Uterus (tissue), 4 donors: ENCODE results near the gene VPS52. TPM values are rescaled to one million over a fixed set of nuclear protein-coding genes. Genes with fewer than 3 reads are reported as not detected.
A peak's percentile ranks its signal among the peaks of the same experiment; 100 is the strongest.

Experiments
- DNase-seq, 2 donors: peaks; one replicate each; pipeline ENCODE4 v3.0.0-alpha.2; 2019 to 2020
- H3K27ac ChIP-seq, 2 donors: fragments of 200-600 bp; sonication (generic); 1 replicate in 1 of 2; 2 replicates in 1 of 2; pipeline ENCODE4 v1.5.1; 2016 to 2018
- H3K27me3 ChIP-seq, 2 donors: fragments of 200-600 bp; sonication (generic); one replicate each; pipeline ENCODE4 v1.5.1; 2018 to 2019; ENCODE audit warnings: control low read depth in 1 of 2
- H3K36me3 ChIP-seq, 2 donors: fragments of 200-600 bp; sonication (generic); one replicate each; pipeline ENCODE4 v1.5.1; 2019; ENCODE audit warnings: control low read depth in 1 of 2
- H3K4me1 ChIP-seq, 2 donors: fragments of 200-600 bp; sonication (generic); one replicate each; pipeline ENCODE4 v1.5.1; 2018 to 2019; ENCODE audit warnings: control low read depth in 1 of 2
- H3K4me3 ChIP-seq, 2 donors: fragments of 200-600 bp; sonication (generic); 1 replicate in 1 of 2; 2 replicates in 1 of 2; pipeline ENCODE4 v1.5.1; 2018 to 2019; ENCODE audit warnings: mild to moderate bottlenecking in 1 of 2
- H3K9me3 ChIP-seq, 2 donors: fragments of 200-600 bp; sonication (generic); one replicate each; pipeline ENCODE4 v1.5.1; 2019; ENCODE audit warnings: control low read depth in 1 of 2
- POLR2A ChIP-seq, 2 donors: fragments of 450-650 bp; IDR thresholded peaks; one replicate each; pipeline ENCODE4 v1.6.1; 2016; ENCODE audit warnings: antibody characterized with exemption in 2 of 2, mild to moderate bottlenecking in 1 of 2, moderate library complexity in 1 of 2
- intact Hi-C: fragments of 100-400 bp; cut with DNase I; formaldehyde crosslinking; loops from one replicate; pipeline ENCODE4 v1.15.1; 2023; ENCODE audit warnings: low total_unique reads
- total RNA-seq, 4 donors: library from RNA; depleted of rRNA in 3 of 4; stranded (reverse); fragments of >200 nt in 3 of 4; gene quantifications; one replicate each; pipeline versions ENCODE4 v1.1.0 to v1.2.4, GENCODE V29; 2014 to 2023
- TF ChIP-seq, protein P1 (sequence below), 4 experiments: fragments of 200-600 bp in 2 of 4; fragments of 450-650 bp in 2 of 4; sonication (generic) in 2 of 4; IDR thresholded peaks; one replicate each; pipeline ENCODE4 v1.5.1; 2016 to 2019; ENCODE audit warnings: antibody characterized with exemption in 4 of 4, mild to moderate bottlenecking in 2 of 4, moderate library complexity in 1 of 4
- donor health status: DM: yes; HTN: yes; CAD: no.

VPS52 gene
- total RNA-seq, 4 donors from 2014 or later, result 12.8 to 58.4 (median 37.5) TPM

DNA sequence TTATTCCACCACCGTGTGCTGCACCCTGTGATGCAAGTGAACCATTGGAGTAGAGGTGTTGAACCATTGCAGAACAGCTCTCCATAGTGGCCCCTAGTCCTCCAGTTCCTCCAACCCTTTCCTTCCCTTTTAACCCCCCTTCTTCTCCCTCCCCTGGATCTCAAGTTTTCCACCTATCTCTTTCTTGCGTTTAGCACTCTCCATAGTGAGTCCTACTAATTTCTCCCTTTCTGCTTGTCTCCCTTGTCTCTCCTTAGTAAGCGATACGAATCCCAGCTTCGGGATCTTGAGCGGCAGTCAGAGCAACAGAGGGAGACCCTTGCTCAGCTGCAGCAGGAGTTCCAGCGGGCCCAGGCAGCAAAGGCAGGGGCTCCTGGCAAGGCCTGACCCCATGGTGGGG lies 18.8 kb upstream of the VPS52 start:
- intact Hi-C loops, result loop anchor here (10.0 kb wide), 2 partner anchors 86 to 134 kb away; partner anchors contain the start of genes HSD17B8, RING1, RXRB and SLC39A7
- DNase-seq, result no peak
- Histone ChIP-seq H3K36me3 (no peaks in the 10 kb centered on the region), H3K4me1 (peaks cover 9 to 20% of the 10 kb centered on the region in 2 donors), H3K4me3 (peak overlapping the region in 1 of 2 donors; percentile 80), H3K9me3 (no peaks in the 10 kb centered on the region), H3K27ac (no peak overlapping the region), H3K27me3 (no peaks in the 10 kb centered on the region)
- TF ChIP-seq, protein P1, sequence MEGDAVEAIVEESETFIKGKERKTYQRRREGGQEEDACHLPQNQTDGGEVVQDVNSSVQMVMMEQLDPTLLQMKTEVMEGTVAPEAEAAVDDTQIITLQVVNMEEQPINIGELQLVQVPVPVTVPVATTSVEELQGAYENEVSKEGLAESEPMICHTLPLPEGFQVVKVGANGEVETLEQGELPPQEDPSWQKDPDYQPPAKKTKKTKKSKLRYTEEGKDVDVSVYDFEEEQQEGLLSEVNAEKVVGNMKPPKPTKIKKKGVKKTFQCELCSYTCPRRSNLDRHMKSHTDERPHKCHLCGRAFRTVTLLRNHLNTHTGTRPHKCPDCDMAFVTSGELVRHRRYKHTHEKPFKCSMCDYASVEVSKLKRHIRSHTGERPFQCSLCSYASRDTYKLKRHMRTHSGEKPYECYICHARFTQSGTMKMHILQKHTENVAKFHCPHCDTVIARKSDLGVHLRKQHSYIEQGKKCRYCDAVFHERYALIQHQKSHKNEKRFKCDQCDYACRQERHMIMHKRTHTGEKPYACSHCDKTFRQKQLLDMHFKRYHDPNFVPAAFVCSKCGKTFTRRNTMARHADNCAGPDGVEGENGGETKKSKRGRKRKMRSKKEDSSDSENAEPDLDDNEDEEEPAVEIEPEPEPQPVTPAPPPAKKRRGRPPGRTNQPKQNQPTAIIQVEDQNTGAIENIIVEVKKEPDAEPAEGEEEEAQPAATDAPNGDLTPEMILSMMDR (IDR thresholded peaks at IDR 0.05), result no peak

DNA sequence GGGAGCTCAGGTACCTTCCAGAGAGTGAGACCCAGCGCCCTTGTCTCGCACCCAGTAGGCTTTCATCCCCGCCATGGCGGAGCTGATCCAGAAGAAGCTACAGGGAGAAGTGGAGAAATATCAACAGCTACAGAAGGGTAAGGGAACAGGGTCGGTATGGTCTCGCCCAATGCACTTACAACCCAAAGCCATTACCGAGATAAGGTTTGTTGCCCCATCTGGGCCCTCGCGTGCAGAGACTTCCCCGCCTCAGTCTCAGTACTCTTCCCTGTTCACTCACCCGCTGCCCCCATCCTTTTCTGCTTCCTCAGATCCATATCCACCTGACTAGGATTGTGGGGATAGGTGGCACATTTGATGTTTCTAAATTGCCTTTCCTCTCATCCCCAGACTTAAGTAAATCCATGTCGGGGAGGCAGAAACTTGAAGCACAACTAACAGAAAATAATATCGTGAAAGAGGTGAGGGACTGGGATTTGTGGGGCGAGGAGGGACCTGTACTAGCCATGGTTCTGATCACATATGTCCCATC lies 18.2 kb upstream of the VPS52 start:
- Histone ChIP-seq H3K36me3 (no peaks in the 10 kb centered on the region), H3K4me1 (peaks cover 9 to 20% of the 10 kb centered on the region in 2 donors), H3K27me3 (no peaks in the 10 kb centered on the region), H3K27ac (peak overlapping the region; percentile 81 to 87), H3K4me3 (peak overlapping the region; percentile 80 to 92), H3K9me3 (no peaks in the 10 kb centered on the region)
- DNase-seq, result no peak
- intact Hi-C loops, result loop anchor here (10.0 kb wide), 2 partner anchors 85 to 135 kb away; partner anchors contain the start of genes HSD17B8, RING1, RXRB and SLC39A7
- TF ChIP-seq, protein P1 (IDR thresholded peaks at IDR 0.05), result no peak
- TF ChIP-seq POLR2A (IDR thresholded peaks at IDR 0.05), result no peak

DNA sequence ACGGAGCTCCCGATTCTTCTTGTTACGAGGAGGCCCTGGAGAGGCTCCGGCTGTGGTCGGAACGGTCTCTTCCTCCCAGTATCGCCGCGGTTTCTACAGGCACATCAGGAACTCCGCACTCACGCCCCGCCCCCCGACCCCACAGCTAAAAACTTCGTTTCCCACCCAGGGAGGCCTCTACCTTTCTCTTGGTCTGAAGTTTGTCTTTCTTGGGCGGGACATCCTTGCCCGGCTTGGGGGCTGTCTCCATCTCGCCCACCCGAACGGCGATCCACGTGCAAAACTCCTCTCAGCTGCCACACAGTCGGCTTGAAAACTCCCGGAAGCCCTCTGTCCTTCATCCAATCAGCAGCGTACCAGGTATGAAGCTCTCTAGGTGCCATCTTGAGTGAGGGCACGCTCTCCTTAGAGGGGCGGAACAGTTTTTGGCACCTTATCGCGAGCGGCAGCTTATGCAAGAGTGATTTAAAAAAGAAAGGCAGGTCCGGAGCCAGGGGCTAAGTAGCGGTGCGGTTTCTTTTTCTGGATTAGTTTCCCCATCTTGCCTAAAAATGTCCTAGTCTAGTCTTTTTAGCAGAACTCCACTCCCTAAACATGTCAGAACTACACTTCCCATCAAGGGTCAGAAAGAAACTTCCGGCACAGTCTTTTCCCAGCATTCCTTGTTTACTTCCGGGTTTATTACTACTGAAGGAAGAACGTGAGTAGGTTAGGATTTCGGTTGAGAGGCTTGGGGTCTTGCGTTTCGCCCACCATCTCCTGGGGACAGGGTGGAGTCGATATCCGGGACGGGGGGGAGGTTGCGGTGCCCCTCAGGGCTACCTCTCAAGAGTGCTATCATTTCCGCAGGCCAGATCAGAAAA lies 17.5 kb upstream of the VPS52 start, which contains the start of the genes PFDN6 and WDR46:
Gene PFDN6, plus strand, starts transcription at position 681 of the 863 bp plus-strand sequence. CDS start 256 bp downstream, outside the sequence.
Gene WDR46, minus strand, starts transcription at position 319 of the 863 bp plus-strand sequence. Its CDS starts 69 bp downstream, at position 250.
- peak; percentile 79 to 84 for DNase-seq
- no peaks in the 10 kb centered on the region for H3K36me3 ChIP-seq

DNA sequence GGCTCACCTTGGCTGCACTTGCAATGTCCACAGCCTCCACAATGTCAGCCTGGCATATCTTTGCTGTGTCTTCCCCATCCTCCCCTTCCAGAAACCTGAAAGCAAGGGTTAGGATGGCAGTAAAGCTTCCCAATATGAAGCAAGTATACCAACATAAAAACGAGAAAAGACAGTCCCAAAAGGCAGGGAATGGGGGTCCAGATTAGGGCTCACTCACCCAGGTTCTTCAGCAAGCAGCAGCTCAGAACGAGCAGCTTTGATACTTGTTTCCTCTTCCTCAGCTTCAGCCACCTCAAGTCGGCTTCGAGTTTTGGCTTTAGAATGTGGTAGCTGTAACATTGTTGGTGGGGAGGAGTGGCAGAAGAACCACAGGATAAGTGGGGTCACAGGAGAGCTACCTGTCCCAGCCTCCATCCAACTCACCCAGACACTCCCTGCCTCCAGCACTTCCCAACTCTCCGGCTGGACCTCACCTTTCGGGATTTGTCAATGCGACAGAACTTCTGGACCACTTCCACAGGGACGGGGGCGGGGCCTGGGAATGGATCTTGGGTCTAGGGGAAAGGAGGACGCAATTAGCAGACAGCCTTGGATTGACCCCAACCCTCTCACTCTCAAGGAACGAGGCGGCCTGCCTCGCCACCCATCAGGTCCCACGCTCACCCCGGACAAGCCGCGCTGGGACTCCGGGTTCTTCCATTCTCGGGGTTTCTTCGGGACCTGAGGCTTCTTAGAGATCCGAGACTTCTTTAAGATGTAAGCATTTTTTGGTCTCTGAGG lies 16.7 kb upstream of the VPS52 start:
- Histone ChIP-seq H3K27ac (peak overlapping the region; percentile 81 to 87), H3K9me3 (no peaks in the 10 kb centered on the region), H3K4me1 (peaks cover 9 to 20% of the 10 kb centered on the region in 2 donors), H3K36me3 (no peaks in the 10 kb centered on the region), H3K4me3 (peak overlapping the region; percentile 80 to 92), H3K27me3 (no peaks in the 10 kb centered on the region)
- intact Hi-C loops, result no loop called here
- DNase-seq, result no peak
- TF ChIP-seq POLR2A (IDR thresholded peaks at IDR 0.05), result no peak
- TF ChIP-seq, protein P1 (IDR thresholded peaks at IDR 0.05), result no peak

More for the DNA sequence above, 17.5 kb upstream of the VPS52 start, which contains the start of the genes PFDN6 and WDR46:
- intact Hi-C loops, result no loop called here
- Histone ChIP-seq H3K4me1 (peaks cover 9 to 20% of the 10 kb centered on the region in 2 donors), H3K27me3 (no peaks in the 10 kb centered on the region), H3K9me3 (no peaks in the 10 kb centered on the region), H3K27ac (peak within 1 kb of the TSS; percentile 81 to 87), H3K4me3 (peak within 1 kb of the TSS; percentile 80 to 92)
- peak in 1 of 2 donors; percentile 34 for TF ChIP-seq POLR2A (IDR thresholded peaks at IDR 0.05)
- TF ChIP-seq, protein P1 (IDR thresholded peaks at IDR 0.05), result peak in 1 of 4 experiments; percentile 5
